ENCODE results near the gene ADAMTSL5. TPM values are rescaled to one million over a fixed set of nuclear protein-coding genes. Genes with fewer than 3 reads are reported as not detected.

Gene ADAMTSL5
- total RNA-seq, 3 donors from 2014 or later: 5.8 to 9.7 (median 6.8) TPM

DNA sequence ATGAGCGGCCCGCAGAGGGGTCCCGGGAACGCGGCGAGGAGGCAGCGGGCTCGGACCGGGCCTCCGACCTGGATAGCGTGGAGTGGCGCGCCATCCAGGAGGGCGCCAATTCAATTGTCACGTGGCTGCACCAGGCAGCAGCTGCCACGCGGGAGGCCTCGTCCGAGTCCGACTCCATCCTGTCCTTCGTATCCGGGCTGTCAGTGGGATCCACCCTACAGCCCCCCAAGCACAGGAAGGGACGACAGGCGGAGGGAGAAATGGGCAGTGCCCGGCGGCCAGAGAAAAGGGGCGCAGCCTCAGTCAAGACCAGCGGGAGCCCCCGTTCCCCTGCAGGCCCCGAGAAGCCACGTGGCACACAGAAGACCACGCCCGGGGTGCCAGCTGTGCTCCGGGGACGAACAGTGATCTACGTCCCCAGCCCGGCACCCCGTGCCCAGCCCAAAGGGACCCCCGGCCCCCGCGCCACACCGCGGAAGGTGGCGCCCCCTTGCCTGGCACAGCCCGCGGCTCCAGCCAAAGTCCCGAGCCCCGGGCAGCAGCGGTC lies 44.5 kb downstream of the ADAMTSL5 start:
- DNase-seq (no peak), ATAC-seq (no peak)
- peaks cover 8% of the 10 kb centered on the region for H3K4me1 Mint-ChIP-seq (ENCODE audit: low read depth)
- H3K9me3 Mint-ChIP-seq: no peaks in the 10 kb centered on the region
- H3K27me3 Mint-ChIP-seq (ENCODE audit: low read depth): peaks cover 13% of the 10 kb centered on the region
- H3K4me3 Mint-ChIP-seq: peak overlapping the region; percentile 29
- H3K36me3 Mint-ChIP-seq (ENCODE audit: insufficient read depth): no peaks in the 10 kb centered on the region

DNA sequence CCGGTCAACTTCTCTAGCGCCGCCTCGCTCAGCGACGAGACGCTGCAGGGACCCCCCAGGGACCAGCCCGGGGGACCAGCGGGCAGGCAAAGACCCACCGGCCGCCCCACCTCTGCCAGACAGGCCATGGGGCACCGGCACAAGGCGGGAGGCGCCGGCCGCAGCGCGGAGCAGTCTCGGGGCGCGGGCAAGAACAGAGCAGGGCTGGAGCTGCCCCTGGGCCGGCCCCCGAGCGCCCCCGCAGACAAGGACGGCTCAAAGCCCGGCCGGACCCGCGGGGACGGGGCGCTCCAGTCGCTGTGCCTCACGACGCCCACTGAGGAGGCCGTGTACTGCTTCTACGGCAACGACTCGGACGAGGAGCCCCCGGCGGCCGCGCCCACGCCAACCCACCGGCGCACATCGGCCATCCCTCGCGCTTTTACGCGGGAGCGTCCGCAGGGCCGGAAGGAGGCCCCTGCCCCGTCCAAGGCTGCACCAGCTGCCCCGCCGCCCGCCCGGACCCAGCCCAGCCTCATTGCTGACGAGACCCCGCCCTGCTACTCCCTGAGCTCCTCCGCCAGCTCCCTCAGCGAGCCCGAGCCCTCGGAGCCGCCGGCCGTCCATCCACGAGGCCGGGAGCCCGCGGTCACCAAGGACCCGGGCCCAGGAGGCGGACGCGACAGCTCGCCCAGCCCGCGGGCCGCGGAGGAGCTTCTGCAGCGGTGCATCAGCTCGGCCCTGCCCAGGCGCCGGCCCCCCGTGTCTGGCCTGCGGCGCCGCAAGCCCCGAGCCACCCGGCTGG lies 45.1 kb downstream of the ADAMTSL5 start:
- ATAC-seq (no peak), DNase-seq (no peak)
- Mint-ChIP-seq H3K27me3 (ENCODE audit: low read depth) (peaks cover 11% of the 10 kb centered on the region), H3K36me3 (ENCODE audit: insufficient read depth) (no peaks in the 10 kb centered on the region), H3K9me3 (no peaks in the 10 kb centered on the region), H3K4me3 (no peak overlapping the region), H3K4me1 (ENCODE audit: low read depth) (peaks cover 5% of the 10 kb centered on the region)

GRCh38 chr19:1467215-1467489 lies 45.7 kb downstream of the ADAMTSL5 start:
- DNase-seq (no peak), ATAC-seq (no peak)
- Mint-ChIP-seq H3K27me3 (ENCODE audit: low read depth) (peaks cover 11% of the 10 kb centered on the region), H3K36me3 (ENCODE audit: insufficient read depth) (no peaks in the 10 kb centered on the region), H3K4me1 (ENCODE audit: low read depth) (peaks cover 5% of the 10 kb centered on the region), H3K9me3 (no peaks in the 10 kb centered on the region), H3K4me3 (no peak overlapping the region)

GRCh38 chr19:1466461-1467214 lies 46.2 kb downstream of the ADAMTSL5 start:
- peaks cover 11% of the 10 kb centered on the region for H3K27me3 Mint-ChIP-seq (ENCODE audit: low read depth)
- no peak for DNase-seq
- no peak for ATAC-seq
- no peaks in the 10 kb centered on the region for H3K9me3 Mint-ChIP-seq
- H3K4me1 Mint-ChIP-seq (ENCODE audit: low read depth): peaks cover 5% of the 10 kb centered on the region
- no peaks in the 10 kb centered on the region for H3K36me3 Mint-ChIP-seq (ENCODE audit: insufficient read depth)
- no peak overlapping the region for H3K4me3 Mint-ChIP-seq

DNA sequence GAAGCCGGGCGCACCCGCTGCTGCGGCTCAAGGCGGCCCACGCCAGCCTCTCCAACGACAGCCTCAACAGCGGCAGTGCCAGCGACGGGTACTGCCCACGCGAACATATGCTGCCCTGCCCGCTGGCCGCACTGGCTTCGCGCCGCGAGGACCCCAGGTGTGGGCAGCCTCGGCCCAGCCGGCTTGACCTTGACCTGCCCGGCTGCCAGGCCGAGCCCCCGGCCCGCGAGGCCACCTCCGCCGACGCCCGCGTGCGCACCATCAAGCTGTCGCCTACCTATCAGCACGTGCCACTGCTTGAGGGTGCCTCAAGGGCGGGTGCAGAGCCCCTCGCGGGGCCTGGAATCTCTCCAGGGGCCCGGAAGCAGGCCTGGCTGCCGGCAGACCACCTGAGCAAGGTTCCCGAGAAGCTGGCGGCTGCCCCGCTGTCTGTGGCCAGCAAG lies 46.8 kb downstream of the ADAMTSL5 start:
- peaks cover 11% of the 10 kb centered on the region for H3K27me3 Mint-ChIP-seq (ENCODE audit: low read depth)

GRCh38 chr19:1465191-1466016 lies 47.4 kb downstream of the ADAMTSL5 start:
- Mint-ChIP-seq H3K4me3 (no peak overlapping the region), H3K27me3 (ENCODE audit: low read depth) (peaks cover 11% of the 10 kb centered on the region), H3K36me3 (ENCODE audit: insufficient read depth) (no peaks in the 10 kb centered on the region), H3K4me1 (ENCODE audit: low read depth) (peaks cover 3% of the 10 kb centered on the region), H3K9me3 (no peaks in the 10 kb centered on the region)
- no peak for DNase-seq
- ATAC-seq: peak in 1 of 2 donors; percentile 23

More for the DNA sequence above, 46.8 kb downstream of the ADAMTSL5 start:
- Mint-ChIP-seq H3K9me3 (no peaks in the 10 kb centered on the region), H3K4me1 (ENCODE audit: low read depth) (peaks cover 3% of the 10 kb centered on the region), H3K36me3 (ENCODE audit: insufficient read depth) (no peaks in the 10 kb centered on the region), H3K4me3 (no peak overlapping the region)
- ATAC-seq: no peak
- no peak for DNase-seq

GRCh38 chr19:1461862-1462261 lies 51.0 kb downstream of the ADAMTSL5 start:
- Mint-ChIP-seq H3K27me3 (ENCODE audit: low read depth) (peaks cover 29% of the 10 kb centered on the region), H3K36me3 (ENCODE audit: insufficient read depth) (no peaks in the 10 kb centered on the region), H3K9me3 (no peaks in the 10 kb centered on the region), H3K4me1 (ENCODE audit: low read depth) (peaks cover 2% of the 10 kb centered on the region), H3K4me3 (no peak overlapping the region)
- no peak for DNase-seq
- ATAC-seq: no peak

- Mint-ChIP-seq H3K36me3 (ENCODE audit: insufficient read depth) (no peaks in the 10 kb centered on the region), H3K4me3 (no peak overlapping the region), H3K27me3 (ENCODE audit: low read depth) (peaks cover 32% of the 10 kb centered on the region), H3K4me1 (ENCODE audit: low read depth) (peaks cover 6% of the 10 kb centered on the region), H3K9me3 (no peaks in the 10 kb centered on the region)
- ATAC-seq (no peak), DNase-seq (no peak)
Observed at GRCh38 chr19:1460033-1460995, 52.5 kb downstream of the ADAMTSL5 start.

GRCh38 chr19:1459479-1459878 lies 53.3 kb downstream of the ADAMTSL5 start:
- DNase-seq: no peak
- peaks cover 35% of the 10 kb centered on the region for H3K27me3 Mint-ChIP-seq (ENCODE audit: low read depth)

GRCh38 chr19:1457892-1458291 lies 54.9 kb downstream of the ADAMTSL5 start:
- ATAC-seq (no peak), DNase-seq (no peak)
- Mint-ChIP-seq H3K27me3 (ENCODE audit: low read depth) (peaks cover 42% of the 10 kb centered on the region), H3K36me3 (ENCODE audit: insufficient read depth) (no peaks in the 10 kb centered on the region), H3K9me3 (no peaks in the 10 kb centered on the region), H3K4me3 (no peak overlapping the region), H3K4me1 (ENCODE audit: low read depth) (peaks cover 11% of the 10 kb centered on the region)

More at GRCh38 chr19:1459479-1459878, 53.3 kb downstream of the ADAMTSL5 start:
- Mint-ChIP-seq H3K4me3 (no peak overlapping the region), H3K9me3 (no peaks in the 10 kb centered on the region), H3K4me1 (ENCODE audit: low read depth) (peaks cover 8% of the 10 kb centered on the region), H3K36me3 (ENCODE audit: insufficient read depth) (no peaks in the 10 kb centered on the region)
- ATAC-seq: no peak

DNA sequence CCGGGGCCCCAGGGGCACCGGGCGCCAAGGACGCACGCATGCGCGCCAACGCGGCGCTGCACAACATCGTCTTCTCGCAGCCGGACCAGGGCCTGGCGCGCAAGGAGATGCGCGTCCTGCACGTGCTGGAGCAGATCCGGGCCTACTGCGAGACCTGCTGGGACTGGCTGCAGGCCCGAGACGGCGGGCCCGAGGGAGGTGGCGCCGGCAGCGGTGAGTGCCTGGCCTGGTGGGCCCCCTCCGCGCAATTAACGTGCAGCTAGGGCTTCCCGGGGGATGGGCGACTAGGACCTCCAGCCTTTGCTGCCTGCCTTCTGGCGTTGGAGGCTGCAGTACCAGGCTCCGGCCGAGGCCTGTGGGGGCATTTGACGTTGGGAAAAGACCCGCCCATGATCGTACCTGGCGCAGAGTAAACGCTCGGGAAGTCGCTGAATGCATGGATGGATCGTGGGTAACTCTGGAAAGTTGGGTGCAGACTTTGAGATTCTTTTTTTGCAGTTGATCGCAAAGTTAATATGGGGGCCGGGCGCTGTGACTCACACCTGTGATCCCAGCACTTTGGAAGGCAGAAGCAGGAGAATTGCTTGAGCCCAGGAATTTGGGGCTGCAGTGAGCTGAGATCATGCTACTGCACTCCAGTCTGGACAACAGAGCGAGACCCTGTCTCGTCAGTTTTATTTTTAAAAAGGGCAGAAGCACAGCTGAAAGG lies 55.6 kb downstream of the ADAMTSL5 start:
- Mint-ChIP-seq H3K4me3 (no peak overlapping the region), H3K9me3 (no peaks in the 10 kb centered on the region), H3K27me3 (ENCODE audit: low read depth) (peaks cover 49% of the 10 kb centered on the region), H3K36me3 (ENCODE audit: insufficient read depth) (no peaks in the 10 kb centered on the region), H3K4me1 (ENCODE audit: low read depth) (peaks cover 11% of the 10 kb centered on the region)
- ATAC-seq (no peak), DNase-seq (no peak)

DNA sequence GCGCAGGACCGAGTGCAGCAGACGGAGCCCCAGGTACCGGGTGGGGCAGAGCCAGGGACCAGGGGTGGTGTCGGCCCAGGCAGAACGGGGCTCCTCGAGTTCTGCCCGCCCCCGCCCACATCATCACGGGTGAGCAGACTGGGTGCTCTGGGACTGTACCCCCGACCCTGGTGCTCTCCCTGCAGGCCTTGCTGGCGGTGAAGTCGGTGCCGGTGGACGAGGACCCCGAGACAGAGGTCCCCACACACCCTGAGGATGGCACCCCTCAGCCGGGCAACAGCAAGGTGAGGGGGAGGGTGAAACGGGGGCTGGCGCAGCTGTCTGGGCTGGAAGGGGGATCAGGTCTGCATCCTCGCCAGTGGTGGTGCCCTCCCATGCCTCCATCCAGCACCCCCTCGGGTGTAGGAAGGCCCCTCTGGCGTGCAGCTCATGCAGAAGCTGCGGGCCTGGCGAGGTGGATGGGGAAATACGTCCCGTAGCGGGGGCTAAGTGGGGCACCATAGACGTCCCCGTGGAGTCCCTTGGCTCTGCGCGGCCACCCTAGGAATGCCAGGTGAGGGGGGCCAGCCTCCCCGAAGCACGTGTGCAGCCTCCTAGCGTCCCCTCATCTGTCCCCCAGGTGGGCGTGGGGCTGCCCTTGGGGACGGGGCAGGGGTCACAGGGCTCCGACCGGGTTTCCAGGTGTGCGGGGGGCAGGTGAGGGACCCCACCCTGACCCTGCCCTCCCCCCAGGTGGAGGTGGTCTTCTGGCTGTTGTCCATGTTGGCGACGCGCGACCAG lies 56.5 kb downstream of the ADAMTSL5 start:
- Mint-ChIP-seq H3K9me3 (no peaks in the 10 kb centered on the region), H3K4me1 (ENCODE audit: low read depth) (peaks cover 11% of the 10 kb centered on the region), H3K27me3 (ENCODE audit: low read depth) (peaks cover 55% of the 10 kb centered on the region), H3K36me3 (ENCODE audit: insufficient read depth) (no peaks in the 10 kb centered on the region), H3K4me3 (no peak overlapping the region)
- no peak for DNase-seq
- no peak for ATAC-seq

Measured in activated T-cell treated with anti-CD3 and anti-CD28 coated beads, Interleukin-2, amount 50 U/mL, for 4 hours (primary cell).